HepG2 (cell line): Measurements from ENCODE around the gene IMP3. TPM values are rescaled to one million over a fixed set of nuclear protein-coding genes. Genes with fewer than 3 reads are reported as not detected.
A peak's percentile ranks its signal among the peaks of the same experiment; 100 is the strongest.

Source experiments
- CBX2 ChIP-seq, 2 experiments: fragments of 200-600 bp in 1 of 2; sonication (generic); formaldehyde crosslinking in 1 of 2; IDR thresholded peaks; 2 replicates each; pipeline versions ENCODE4 v1.7.0 to v1.8.1; 2018 to 2022; ENCODE audit warnings: low read depth in 2 of 2, low read length in 1 of 2, mild to moderate bottlenecking in 1 of 2, missing genetic modification reagents in 1 of 2
- ZBTB26 ChIP-seq: IDR thresholded peaks from 2 replicates; pipeline ENCODE4 v1.6.1; 2016; ENCODE audit warnings: missing compliant biosample characterization, missing genetic modification reagents, borderline replicate concordance
- ZNF232 ChIP-seq: sonication (generic); formaldehyde crosslinking; IDR thresholded peaks from 2 replicates; pipeline ENCODE4 v1.4.0; 2020; ENCODE audit warnings: missing genetic modification reagents, borderline replicate concordance
- ZNF646 ChIP-seq: sonication (generic); formaldehyde crosslinking; IDR thresholded peaks from 2 replicates; pipeline ENCODE4 v1.9.0; 2021; ENCODE audit warnings: mild to moderate bottlenecking, missing genetic modification reagents
- polyA plus RNA-seq, 8 experiments: library from polyadenylated mRNA; depleted of rRNA in 3 of 8; stranded (reverse) in 7 of 8; unstranded in 1 of 8; fragments of >200 nt; fragmentation: Illumina TruSeq in 4 of 8; extraction: Trizol in 4 of 8; gene quantifications; 2 replicates each; pipeline versions ENCODE4 v1.2.1 to v1.2.3, GENCODE V29; 2011 to 2016; ENCODE audit warnings: low read depth in 4 of 8, missing spikeins in 1 of 8, mixed read lengths in 1 of 8; ENCODE audit not compliant: insufficient read depth in 1 of 8
- total RNA-seq, 5 experiments: library from RNA; depleted of rRNA; stranded (reverse); fragments of >200 nt; fragmentation: Illumina TruSeq; extraction: Trizol; gene quantifications; 2 replicates each; pipeline ENCODE4 v1.2.3, GENCODE V29; 2016; ENCODE audit warnings: low read depth in 1 of 5

Gene IMP3
- total and polyA plus RNA-seq, 2 of the 13 experiments (the other 11 are each of a cell fraction or from before 2014, with no cell fraction given) = 38.3 to 143 TPM

GRCh38 chr15:75672646-75673425 lies 32.8 kb upstream of the IMP3 start (continued):
- TF ChIP-seq ZNF646 (CRISPR knock-in tag) (peak; percentile 55; the same call in 1 of the 2 replicates), CBX2 (IDR thresholded peaks at IDR 0.05; ENCODE audit: low read depth, low read length) (no peak), CBX2 (CRISPR knock-in tag; IDR thresholded peaks at IDR 0.05; ENCODE audit: low read depth) (no peak), ZNF232 (no peak), ZBTB26 (CRISPR knock-in tag) (no peak)
